Stimulated activated CD4-positive, alpha-beta T cell treated with anti-CD3 and anti-CD28 coated beads, TNF-alpha, amount 100 ng/mL, for 48 hours (primary cell): ENCODE data around the gene COX6A2.
A peak's percentile ranks its signal among the peaks of the same experiment; 100 is the strongest.
"Not testable (repeated sequence)": the region's sequence is repeated elsewhere in the genome, so short reads cannot be mapped to it uniquely, and the experiment has no call there.

Source experiments
- DNase-seq, 3 donors: peaks; one replicate each; pipeline ENCODE4 v3.0.0-alpha.2; 2020; ENCODE audit warnings: low read depth in 3 of 3

Gene COX6A2

DNA sequence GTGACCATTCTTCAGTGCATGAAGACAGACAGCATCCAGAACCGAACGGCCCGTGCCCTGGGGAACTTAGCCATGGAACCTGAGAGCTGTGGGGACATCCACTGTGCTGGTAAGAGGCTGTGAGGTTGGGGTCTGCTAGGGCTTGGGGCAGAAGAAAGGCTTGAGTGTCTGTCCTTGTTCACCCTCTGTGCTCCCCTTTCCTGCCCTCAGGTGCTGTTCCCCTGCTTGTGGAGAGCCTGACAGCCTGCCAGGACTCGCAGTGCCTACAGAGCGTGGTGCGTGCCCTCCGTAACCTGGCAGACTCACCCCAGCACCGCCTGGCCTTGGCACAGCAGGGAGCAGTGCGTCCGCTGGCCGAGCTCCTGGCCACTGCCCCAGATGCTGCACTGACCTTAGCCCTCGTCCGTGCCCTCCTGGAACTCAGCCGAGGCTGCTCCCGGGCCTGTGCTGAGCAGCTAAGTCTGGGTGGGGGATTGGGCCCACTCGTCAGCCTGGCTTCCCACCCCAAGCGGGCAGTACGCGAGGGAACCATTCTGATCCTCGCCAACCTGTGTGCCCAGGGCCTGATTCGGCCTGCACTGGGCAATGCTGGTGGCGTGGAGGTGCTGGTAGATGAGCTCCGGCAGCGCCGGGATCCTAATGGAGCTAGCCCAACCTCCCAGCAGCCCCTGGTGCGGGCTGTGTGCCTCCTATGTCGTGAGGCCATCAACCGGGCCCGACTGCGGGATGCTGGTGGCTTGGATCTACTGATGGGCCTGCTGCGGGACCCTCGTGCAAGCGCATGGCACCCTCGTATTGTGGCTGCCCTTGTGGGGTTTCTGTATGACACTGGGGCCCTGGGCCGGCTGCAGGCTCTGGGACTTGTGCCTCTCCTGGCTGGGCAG is 34.0 kb upstream of the COX6A2 start:
- DNase-seq: no peak

DNA sequence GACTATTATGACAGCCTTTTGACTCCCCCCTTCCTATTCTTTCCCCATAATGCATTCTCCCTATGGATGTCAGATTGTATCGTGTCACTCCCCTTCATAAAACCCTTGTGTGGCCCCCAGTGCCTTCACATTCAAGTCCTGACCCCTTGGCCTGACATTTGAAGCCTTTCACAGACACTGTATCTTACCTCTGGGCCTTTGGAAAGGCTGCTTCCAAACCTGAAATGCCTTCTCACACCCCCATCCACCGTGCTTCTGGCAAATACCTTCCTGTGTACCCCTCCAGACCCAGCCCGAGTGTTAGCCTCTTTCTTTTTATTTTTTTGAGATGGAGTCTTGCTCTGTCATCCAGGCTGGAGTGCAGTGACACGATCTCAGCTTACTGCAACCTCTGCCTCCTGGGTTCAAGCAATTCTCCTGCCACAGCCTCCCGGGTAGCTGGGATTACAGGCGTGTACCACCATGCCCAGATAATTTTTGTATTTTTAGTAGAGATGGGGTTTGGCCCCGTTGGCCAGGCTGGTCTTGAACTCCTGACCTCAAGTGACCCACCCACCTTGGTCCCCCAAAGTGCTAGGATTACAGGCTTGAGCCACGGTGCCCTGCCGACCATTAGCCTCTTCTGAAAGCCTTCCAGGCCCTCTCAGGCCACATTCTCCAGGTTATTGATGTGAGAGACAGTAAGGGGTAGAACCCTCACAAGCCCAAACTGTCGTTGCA is 33.2 kb upstream of the COX6A2 start:
- no peak for DNase-seq

DNA sequence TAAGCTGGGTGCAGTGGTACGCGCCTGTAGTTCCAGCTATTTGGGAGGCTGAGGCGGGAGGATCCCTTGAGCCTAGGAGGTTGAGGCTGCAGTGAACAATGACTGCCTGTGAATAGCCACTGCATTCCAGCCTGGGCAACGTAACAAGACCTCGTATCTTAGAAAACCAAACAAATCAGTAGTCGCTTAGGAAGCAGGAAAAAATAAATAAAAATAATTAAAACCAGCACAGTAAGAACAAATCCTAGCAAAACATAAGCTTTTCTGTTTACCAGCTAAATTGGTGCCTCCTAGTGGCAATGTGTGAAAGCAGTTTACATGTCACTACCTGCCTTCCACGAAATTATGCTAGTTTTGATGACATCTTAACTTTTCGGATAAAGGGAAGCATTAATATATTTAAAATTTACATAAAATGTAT is 32.4 kb upstream of the COX6A2 start:
- DNase-seq: no peak

DNA sequence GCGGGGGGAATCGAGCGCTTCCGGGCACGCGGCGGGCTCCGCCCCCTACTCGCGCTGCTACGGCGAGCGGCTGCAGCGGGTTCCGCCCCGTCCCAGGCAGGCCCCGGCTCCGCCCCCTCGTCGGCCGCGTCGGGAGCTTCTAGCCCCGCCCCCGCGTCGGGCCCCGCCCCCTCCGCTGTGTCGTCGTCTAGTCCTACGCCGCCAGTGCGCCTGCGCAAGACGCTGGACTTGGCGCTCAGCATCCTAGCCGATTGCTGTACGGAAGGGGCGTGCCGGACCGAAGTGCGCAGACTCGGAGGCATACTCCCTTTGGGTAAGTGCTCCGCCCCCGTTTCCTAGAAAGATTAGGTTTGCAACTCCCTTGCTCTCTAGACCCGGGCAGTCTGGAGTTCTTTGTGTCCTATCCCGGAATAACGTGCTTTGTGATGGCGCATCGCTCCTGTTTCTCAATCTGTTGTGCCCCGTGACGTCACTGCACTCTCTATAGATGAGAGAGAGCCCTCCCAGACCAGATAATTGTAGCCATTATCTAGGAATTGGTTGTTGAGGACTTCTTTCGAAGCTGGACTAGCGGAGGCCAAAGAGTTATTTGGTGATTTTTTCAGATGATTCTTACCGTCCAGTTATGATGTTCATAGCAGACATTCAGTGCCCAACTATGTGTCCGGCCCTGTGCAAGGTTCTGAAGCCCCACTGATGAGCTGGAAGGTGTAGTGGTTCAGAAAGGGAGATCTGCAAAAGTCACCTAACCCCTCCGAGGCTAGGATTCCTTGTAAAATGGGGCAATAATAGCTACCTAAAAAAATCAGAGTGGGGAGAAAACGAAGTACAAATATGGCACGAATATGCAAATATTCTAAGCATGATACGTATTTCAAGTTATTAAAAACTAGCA is 31.8 kb upstream of the COX6A2 start:
- peak; percentile 100 for DNase-seq

DNA sequence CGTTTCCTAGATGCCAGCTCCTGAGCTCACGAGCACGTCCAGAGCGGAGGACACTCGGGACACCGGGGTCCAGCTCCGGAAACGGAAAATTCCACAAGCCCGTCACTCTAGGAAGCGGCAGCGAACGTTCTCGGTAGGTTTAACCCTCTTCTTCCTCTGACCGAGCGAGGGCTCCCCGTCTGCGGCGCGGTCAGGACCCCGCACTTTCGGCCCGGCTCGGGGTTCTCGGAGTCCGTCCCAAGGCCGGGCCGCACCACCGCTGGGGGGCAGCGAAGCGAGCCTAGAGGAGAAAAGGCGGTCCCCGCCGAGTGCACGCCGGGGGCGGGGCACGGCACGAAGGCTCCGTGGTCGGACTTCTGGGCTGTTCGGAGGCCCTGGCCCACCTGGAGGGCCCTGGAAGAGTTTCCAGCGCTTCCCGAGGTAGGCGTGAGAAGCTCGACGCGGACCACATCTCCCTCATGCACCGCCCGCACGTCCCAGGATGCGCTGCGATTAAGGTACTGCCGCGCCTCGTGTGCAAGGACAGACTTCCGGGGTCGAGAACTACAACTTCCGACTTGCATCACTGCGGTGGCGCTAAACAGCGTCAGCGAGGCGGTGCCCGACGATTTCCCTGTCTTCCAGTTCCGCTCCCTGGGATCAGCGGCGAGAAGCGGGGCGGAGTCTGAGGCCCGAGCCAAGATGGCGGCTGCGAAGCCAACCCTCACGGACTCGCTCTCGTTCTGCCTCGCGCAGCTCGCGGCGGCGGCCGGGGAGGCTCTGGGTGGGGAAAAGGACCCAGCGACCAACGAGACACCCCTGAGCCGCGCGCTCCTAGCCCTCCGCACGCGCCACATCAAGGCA is 30.9 kb upstream of the COX6A2 start, which contains the start of gene ARMC5:
TSS of gene ARMC5 (plus strand) at position 658 of the 843 bp plus-strand sequence. CDS start at position 682, 24 bp downstream.
- peak; percentile 84 to 96 (median 92) for DNase-seq

DNA sequence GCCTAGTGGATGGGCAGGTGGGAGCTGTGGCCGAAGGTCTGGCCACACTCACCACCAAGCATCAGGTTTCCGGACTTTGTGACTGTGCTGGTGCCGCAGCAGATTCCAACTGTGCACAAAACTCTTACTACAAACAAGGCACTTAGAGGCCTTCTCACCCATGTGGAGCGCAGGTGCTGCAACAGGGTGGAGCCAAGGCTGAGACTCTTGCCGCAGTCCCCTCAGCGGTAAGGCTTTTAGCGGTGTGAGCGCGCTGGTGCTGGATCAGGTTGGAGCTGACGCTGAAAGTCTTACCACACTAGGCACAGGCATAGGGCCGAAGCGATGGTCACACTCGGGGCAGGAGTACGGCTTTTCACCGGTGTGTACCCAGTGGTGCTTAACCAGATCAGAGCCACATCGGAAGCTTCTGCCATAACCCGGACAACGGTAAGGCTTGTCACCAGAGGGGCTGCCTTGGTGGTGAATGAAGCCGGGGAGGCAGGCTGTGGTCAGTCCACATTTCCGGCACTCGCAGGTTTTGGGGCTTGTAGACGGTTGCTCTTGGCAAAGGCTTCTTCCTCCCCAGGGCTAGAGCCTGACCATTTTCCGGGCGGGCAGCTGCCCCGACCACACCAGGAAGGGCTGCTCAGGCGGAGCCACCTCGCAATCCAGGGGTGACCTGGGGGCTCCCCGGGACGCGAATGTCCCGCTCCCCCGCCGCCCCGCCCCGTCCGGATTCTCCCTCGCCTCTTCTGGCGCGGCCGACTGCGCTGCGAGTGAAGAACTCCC is 30.1 kb upstream of the COX6A2 start:
- peak in 1 of 3 donors; percentile 33 for DNase-seq

DNA sequence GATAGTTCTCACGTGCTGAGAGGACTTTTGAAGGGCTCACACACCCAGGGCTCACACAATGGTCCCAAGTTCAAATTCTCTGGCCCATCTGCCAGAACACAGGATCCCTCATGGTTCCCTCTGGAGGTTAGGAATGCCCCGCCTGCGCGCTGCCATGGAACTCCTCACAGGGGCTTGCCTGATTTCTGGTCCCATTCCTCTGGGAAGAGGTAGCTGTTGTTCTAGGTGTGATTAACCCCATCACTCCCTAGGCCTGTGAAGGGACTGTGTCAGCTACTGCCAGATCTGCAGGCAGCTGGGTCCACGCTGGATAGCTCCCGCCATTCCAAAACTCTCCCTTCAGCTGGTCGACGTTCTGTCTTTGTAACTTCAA is 28.8 kb upstream of the COX6A2 start:
- DNase-seq: no peak

DNA sequence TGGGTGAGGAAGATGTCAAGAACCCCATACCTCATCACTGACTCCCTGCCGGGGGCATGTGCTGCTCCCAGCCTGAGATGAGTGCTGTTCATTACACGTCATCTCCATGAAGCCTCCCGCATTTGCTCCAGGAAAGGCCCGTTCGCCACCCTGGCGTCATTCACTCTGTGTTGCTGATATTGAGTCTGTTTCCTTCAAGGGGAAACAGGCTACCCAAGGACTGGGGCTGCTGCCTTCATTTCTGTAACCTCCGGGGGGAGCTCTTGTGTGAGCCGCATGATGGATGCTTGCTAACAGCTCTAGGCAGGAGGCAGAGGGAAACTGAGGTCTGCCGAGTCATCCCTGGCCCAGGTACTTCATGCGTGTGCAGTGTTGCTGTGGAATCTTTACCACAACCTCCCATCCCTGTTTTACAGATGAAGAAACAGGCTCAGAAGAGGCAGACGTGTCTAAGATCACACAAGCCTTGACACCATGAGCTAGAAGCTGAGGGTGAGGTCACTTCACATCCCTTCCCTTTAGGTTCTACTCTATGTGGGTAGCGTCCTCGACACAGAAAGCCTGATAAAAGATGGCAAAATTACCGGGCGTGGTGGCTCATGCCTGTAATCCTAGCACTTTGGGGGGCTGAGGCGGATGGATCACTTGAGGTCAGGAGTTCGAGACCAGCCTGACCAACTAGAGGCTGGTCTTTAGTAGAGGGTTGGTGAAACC is 27.6 kb upstream of the COX6A2 start:
- no peak for DNase-seq

DNA sequence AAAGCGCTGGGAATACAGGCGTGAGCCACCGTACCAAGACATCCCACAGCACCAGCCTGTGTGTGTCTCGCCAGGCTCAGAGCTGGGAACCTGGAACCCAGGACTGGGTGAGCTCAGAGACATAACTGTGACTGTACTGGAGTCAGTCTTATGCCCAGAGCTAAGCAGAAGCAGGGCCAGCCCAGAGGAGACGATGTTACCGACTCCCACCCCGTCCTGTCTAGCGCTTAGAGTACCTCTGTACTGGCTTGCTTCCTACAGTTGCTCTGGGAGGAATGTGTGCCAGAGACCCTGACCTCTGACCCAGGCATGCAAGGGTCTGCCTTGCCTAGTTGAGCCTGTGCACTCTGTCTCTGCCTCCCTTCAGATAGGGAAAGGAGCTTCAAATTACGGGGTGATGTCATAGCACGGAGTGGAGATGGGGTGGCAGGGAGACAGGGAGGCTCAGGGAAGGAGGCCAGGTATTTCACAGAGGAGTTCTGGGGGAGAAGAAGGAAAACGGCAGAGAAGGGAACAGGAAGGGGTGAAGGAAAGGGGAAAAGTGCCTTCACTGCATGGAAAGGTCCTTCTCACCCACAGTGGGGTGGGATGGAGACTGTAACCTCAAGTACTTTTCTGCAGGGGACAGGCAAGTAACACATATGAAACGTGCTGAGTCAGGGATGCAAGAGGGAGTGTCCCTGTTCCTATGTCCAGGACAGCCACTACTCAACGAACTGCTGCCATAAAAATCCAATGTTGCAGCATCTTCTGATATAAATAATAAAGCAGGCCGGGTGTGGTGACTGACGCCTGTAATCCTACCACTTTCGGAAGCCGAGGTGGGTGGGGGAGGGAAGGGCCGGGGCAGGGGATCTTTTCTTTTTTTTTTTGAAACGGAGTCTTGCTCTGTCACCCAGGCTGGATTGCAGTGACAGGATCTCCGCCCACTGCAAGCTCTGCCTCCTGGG is 25.4 kb upstream of the COX6A2 start:
- no peak for DNase-seq

DNA sequence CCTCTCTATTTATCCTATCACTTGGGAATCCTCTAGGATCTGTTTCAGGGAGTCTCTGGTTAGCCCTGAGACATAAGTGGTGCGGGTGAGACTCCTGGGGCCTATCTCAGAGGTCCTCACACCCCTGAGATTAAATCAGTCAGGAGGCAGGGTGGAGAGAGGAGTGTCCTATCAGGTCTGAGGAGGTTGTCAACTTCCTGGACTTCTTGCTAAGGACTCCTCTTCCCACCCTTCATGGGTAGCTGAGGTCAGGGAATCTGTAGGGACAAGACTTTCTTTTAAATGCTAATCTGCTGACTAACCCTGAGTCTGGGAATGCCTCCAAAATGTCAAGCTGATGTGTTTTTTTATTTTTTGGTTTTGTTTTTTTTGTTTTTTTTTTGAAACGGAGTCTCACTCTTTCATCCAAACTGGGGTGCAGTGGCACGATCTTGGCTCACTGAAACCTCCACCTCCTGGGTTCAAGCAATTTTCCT is 24.5 kb upstream of the COX6A2 start:
- no peak for DNase-seq

DNA sequence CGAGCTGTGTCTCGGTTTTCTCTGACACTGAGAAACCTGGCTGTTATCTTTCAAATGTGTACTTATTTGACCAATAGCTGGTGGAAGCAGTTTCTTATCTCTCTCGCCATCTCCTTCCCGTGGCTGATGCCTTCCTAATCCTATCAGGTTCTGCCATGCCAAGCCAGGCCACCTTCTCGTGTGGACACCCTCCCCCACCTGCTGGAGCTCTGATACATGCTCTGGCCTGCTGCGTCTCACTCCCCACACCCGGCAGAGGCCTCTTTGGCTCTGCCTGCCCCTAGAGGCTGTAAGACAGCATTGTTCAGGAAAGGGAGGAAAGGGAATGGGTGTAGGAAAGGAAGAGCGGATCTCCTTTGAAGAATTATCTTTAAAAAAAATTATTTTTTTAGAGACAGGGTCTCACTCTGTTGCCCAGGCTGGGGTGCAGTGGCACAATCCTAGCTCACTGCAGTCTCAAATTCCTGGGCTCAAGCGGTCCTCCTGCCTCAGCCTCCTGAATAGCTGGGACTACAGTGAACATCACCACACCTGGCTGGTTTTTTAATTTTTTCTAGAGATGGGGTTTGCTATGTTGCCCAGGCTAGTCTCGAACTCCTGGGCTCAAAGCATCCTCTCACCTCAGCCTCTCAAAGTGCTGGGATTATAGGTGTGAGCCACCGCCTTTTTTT is 23.7 kb upstream of the COX6A2 start:
- DNase-seq: no peak

DNA sequence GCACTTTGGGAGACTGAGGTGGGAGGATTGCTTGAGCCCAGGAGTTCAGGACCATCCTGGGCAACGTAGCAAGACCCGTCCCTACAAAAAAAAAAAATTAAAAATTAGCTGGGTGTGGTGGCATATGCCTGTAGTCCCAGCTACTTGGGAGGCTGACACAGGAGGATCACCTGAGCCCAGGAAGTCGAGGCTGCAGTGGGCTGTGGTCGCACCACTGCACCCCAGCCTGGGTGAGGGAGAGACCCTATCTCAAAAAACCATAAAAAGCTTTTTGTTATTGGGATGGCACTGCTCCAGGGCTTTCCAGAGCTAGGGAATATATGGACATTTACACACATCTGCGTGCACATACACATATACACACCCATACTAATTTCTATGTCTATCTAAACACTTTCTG is 23.0 kb upstream of the COX6A2 start:
- no peak for DNase-seq

DNA sequence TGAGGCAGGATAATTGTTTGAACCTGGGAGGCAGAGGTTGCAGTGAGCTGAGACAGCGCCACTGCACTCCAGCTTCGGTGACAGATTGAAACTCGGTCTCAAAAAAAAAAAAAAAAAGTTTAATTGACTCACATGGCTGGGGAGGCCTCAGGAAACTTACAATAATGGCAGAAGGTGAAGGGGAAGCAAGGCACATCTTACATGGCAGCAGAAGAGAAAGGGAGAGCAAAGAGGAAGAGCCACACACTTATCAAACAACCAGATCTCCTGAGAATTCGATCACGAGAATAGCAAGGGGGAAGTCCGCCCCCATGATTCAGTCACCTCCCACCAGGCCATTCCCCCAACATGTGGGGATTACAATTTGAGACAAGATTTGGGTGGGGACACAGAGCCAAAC is 17.8 kb upstream of the COX6A2 start:
- DNase-seq: not testable (repeated sequence)

DNA sequence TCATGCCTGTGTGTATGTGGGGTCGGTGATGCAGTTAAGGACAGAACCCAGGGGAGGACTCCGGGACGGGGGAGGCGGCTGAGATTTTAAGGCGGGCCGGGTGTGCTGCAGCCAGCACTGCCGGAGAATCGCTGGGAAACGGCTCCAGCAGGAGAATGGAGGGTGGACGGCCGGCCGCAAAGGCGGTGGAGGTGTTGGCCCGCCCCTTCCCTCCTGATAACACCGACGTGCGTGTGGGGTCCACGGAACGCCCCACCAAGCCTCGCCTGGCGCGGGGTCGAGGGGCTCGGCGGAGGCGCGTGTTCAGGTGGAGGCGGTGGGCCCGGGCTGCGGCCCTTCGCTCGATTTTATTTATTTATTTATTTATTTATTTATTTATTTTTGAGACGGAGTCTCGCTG is 13.8 kb upstream of the COX6A2 start:
- DNase-seq: no peak

DNA sequence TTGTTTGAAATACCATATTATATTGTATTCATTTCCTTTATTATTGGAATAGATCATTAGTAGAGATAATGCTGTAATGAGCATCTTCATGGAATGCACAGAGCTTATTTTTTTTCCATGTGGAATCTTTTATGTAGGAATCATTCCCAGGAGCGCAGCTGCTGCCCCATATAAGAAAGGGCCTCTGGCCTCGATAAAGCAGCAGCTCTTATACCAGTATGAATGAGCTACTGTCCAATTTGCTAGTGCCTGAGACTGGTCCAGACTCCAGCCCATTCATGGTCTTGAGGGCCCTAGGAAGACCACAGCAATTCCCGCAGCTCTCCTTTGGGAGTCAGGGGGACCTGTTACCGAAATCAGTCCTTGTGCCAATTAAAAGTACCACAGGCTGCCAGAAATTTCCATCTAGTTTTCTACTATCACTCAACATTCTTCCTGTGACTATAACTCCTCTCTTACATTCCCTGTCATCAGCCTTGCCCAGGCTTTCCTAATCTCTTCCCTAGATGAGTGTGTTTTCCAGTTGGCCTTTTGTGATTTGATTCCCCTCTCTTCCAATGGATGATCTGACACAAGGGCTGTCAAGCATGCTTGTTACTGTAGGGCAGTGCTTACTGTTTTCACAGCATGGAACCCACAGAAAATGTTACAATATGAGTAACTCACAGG is 12.5 kb upstream of the COX6A2 start:
- no peak for DNase-seq

DNA sequence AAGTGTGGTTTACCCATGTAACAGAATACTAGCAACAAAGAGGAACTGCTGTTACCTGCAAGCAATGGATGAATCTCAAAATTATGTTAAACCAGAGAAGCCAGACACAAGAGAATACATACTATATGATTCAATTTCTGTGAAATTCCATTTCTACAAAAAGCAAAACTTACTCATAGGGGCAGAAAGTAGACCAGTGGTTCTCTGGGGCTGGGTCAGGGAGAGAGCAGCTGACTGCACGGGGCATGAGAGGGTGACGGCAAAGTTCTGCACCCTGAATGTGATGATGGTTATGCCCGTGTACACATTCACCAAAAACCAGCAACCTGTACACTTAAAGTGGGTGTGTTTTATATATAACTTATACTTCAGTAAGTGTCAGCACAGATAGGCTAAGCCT is 11.4 kb upstream of the COX6A2 start:
- DNase-seq: no peak

DNA sequence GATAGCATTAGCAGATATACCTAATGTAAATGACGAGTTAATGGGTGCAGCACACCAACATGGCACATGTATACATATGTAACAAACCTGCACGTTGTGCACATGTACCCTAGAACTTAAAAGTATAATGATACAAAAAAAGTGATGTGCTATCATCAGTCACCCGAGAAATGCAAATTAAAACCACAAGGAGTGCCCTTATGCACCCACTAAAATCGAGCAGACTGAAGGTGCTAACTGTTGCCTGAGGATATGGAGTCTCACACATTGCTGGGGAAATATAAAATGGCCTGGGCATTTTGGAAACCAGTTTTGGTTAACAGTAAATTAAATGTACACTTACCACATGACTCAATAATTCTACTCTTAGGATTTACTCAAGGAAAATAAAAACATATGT is 10.9 kb upstream of the COX6A2 start:
- DNase-seq: not testable (repeated sequence)
